ENCODE results near the gene WNT11. TPM values are rescaled to one million over a fixed set of nuclear protein-coding genes. Genes with fewer than 3 reads are reported as not detected.

Gene WNT11
- polyA plus RNA-seq, 1 donor from 2014 or later, result 2.3 TPM

DNA sequence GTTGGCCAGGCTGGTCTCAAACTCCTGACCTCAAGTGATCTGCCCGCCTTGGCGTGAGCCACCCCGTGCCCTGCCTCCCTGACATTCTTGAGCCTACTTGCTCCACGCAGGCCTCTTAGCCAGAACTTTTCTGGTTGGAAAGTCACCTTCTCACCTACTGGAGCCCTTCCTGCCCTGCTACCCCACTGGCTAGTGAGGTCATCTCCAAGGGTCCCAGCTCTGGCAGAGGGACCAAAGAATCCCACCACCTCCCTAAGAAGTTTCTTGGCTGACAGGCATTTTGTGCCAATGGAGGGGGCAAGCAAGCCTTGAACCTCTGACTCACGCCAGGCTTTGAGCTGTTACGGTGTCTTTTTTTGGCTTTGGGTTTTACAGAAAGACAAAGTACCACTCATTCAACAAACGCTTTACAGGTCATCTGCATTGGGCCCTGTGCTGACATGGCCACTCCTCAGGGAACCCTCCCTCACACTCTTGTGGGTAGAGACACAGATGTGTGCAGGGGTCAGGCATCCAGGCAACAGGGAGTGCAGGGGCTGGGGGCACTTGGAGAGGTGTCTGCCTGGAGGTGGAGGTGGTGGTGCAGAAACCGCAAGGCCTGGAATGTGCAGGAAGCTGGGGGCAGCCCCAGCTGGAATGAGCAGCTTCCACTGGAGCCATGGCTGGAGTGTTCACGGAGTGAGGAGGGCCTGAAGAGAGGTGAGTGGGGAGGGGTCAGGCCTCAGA lies 27.1 kb upstream of the WNT11 start:
- Histone ChIP-seq H3K36me3 (ENCODE audit: insufficient read depth, low read length) (no peaks in the 10 kb centered on the region), H3K27ac (ENCODE audit: low read length) (no peak overlapping the region), H3K4me3 (ENCODE audit: low read length) (no peak overlapping the region), H3F3A (ENCODE audit: insufficient read depth, low read length, poor library complexity, severe bottlenecking) (no peaks in the 10 kb centered on the region), H3K9ac (ENCODE audit: low read length) (no peak overlapping the region), H4K20me1 (ENCODE audit: insufficient read depth) (no peaks in the 10 kb centered on the region), H3K9me3 (ENCODE audit: low read length) (no peaks in the 10 kb centered on the region), H3K79me2 (replicated peaks; ENCODE audit: insufficient read depth, low read length) (no peaks in the 10 kb centered on the region), H3K9me2 (ENCODE audit: insufficient read depth, low read length) (no peaks in the 10 kb centered on the region), H3K4me2 (ENCODE audit: low read length) (no peak overlapping the region), H2AFZ (ENCODE audit: low read depth, low read length) (no peak overlapping the region), H3K27me3 (ENCODE audit: insufficient read depth, low read depth, low read length) (no peaks in the 10 kb centered on the region)
- TF ChIP-seq EZH2 (IDR thresholded peaks at IDR 0.05; ENCODE audit: borderline replicate concordance, insufficient read depth, low read length, poor library complexity, severe bottlenecking) (no peak), MXI1 (conservative IDR thresholded peaks at IDR 0.05; ENCODE audit: poor library complexity, severe bottlenecking) (no peak), REST (IDR thresholded peaks at IDR 0.05; ENCODE audit: borderline replicate concordance) (no peak), POLR2AphosphoS5 (IDR thresholded peaks at IDR 0.05) (no peak), RAD21 (conservative IDR thresholded peaks at IDR 0.05) (no peak), TAF1 (IDR thresholded peaks at IDR 0.05; ENCODE audit: low read depth) (no peak), SMC3 (conservative IDR thresholded peaks at IDR 0.05; ENCODE audit: poor library complexity) (no peak), EP300 (conservative IDR thresholded peaks at IDR 0.05; ENCODE audit: poor library complexity, severe bottlenecking) (no peak)
- TF ChIP-seq, protein P1, sequence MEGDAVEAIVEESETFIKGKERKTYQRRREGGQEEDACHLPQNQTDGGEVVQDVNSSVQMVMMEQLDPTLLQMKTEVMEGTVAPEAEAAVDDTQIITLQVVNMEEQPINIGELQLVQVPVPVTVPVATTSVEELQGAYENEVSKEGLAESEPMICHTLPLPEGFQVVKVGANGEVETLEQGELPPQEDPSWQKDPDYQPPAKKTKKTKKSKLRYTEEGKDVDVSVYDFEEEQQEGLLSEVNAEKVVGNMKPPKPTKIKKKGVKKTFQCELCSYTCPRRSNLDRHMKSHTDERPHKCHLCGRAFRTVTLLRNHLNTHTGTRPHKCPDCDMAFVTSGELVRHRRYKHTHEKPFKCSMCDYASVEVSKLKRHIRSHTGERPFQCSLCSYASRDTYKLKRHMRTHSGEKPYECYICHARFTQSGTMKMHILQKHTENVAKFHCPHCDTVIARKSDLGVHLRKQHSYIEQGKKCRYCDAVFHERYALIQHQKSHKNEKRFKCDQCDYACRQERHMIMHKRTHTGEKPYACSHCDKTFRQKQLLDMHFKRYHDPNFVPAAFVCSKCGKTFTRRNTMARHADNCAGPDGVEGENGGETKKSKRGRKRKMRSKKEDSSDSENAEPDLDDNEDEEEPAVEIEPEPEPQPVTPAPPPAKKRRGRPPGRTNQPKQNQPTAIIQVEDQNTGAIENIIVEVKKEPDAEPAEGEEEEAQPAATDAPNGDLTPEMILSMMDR (IDR thresholded peaks at IDR 0.05; ENCODE audit: poor library complexity, severe bottlenecking), result no peak

- no peak overlapping the region for H3K27ac ChIP-seq (ENCODE audit: low read length)
- no peaks in the 10 kb centered on the region for H3K9me2 ChIP-seq (ENCODE audit: insufficient read depth, low read length)
- no peaks in the 10 kb centered on the region for H3K79me2 ChIP-seq (replicated peaks; ENCODE audit: insufficient read depth, low read length)
- H2AFZ ChIP-seq (ENCODE audit: low read depth, low read length), result no peak overlapping the region
- H3F3A ChIP-seq (ENCODE audit: insufficient read depth, low read length, poor library complexity, severe bottlenecking), result no peaks in the 10 kb centered on the region
- TF ChIP-seq POLR2AphosphoS5 (IDR thresholded peaks at IDR 0.05), result no peak
- no peak for TF ChIP-seq SMC3 (conservative IDR thresholded peaks at IDR 0.05; ENCODE audit: poor library complexity)
- no peak for TF ChIP-seq RAD21 (conservative IDR thresholded peaks at IDR 0.05)
- TF ChIP-seq EZH2 (IDR thresholded peaks at IDR 0.05; ENCODE audit: borderline replicate concordance, insufficient read depth, low read length, poor library complexity, severe bottlenecking), result no peak
- no peak for TF ChIP-seq TAF1 (IDR thresholded peaks at IDR 0.05; ENCODE audit: low read depth)
- no peaks in the 10 kb centered on the region for H3K36me3 ChIP-seq (ENCODE audit: insufficient read depth, low read length)
- no peak overlapping the region for H3K9ac ChIP-seq (ENCODE audit: low read length)
- no peaks in the 10 kb centered on the region for H4K20me1 ChIP-seq (ENCODE audit: insufficient read depth)
- H3K27me3 ChIP-seq (ENCODE audit: insufficient read depth, low read depth, low read length), result no peaks in the 10 kb centered on the region
- no peak overlapping the region for H3K4me2 ChIP-seq (ENCODE audit: low read length)
- no peaks in the 10 kb centered on the region for H3K9me3 ChIP-seq (ENCODE audit: low read length)
- no peak overlapping the region for H3K4me3 ChIP-seq (ENCODE audit: low read length)
Measured at GRCh38 chr11:76232026-76232665, 25.8 kb upstream of the WNT11 start.
